ENCODE results near the gene NXPH3.

DNA sequence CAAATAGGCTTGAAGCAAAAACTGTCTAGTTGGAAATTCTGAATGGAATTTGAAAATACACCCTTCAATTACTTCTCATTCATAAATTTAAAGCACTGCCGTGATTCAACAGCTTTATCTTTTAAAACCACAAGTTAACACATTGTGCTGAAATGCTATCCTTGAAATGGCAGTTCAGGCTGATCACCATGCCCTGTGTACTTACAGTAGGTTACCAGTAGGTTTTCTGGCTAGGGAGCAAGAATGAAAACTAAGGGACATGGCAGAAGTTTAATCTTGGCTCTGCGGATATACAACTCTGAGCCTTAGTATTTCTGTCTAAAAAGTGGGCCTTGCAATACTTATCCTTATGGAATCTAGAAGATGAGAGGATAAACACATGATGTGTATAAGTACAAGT lies 28.0 kb downstream of the NXPH3 start:
- TF ChIP-seq HDGF (IDR thresholded peaks at IDR 0.05; ENCODE audit: borderline replicate concordance) (no peak), NFRKB (IDR thresholded peaks at IDR 0.05) (no peak), ZNF384 (IDR thresholded peaks at IDR 0.05) (no peak)

All from HEK293T (cell line).